ENCODE data around the gene TMEM50B.

- no peak for TF ChIP-seq CTCF (IDR thresholded peaks at IDR 0.05)
- no peak for TF ChIP-seq POLR2A (IDR thresholded peaks at IDR 0.05)
Observed at GRCh38 chr21:33433001-33433400, 46.8 kb downstream of the TMEM50B start.

All from uterus (tissue), 2 donors.